Omental fat pad (tissue), 4 donors: ENCODE results near the gene SLN. TPM values are rescaled to one million over a fixed set of nuclear protein-coding genes. Genes with fewer than 3 reads are reported as not detected.

ENCODE experiments used
- ATAC-seq: fragments of 150-250 bp; one replicate; pipeline ENCODE4 v1.9.1; 2016; ENCODE audit warnings: mild to moderate bottlenecking, moderate library complexity; ENCODE audit not compliant: low FRiP score
- DNase-seq: peaks from one replicate; pipeline ENCODE4 v3.0.0-alpha.2; 2019; ENCODE audit warnings: low spot score
- CTCF ChIP-seq, 3 donors: fragments of 450-650 bp; IDR thresholded peaks; one replicate each; pipeline ENCODE4 v1.5.1; 2016 to 2017; ENCODE audit warnings: antibody characterized with exemption in 3 of 3, mild to moderate bottlenecking in 3 of 3, moderate library complexity in 2 of 3
- total RNA-seq, 4 donors: library from RNA; depleted of rRNA; stranded (reverse); fragments of >200 nt; gene quantifications; one replicate each; pipeline ENCODE4 v1.1.0, GENCODE V29; 2016

The SLN gene
- total RNA-seq, 4 donors from 2014 or later: not detected

- DNase-seq: no peak
- ATAC-seq: no peak
- TF ChIP-seq CTCF (IDR thresholded peaks at IDR 0.05): no peak
Measured at GRCh38 chr11:107688322-107688918, 23.4 kb downstream of the SLN start.

- no peak for TF ChIP-seq CTCF (IDR thresholded peaks at IDR 0.05)
- no peak for ATAC-seq
Measured at GRCh38 chr11:107683807-107684206, 28.0 kb downstream of the SLN start.

GRCh38 chr11:107683061-107683460, 28.8 kb downstream of the SLN start:
- DNase-seq (no peak), ATAC-seq (no peak)
- no peak for TF ChIP-seq CTCF (IDR thresholded peaks at IDR 0.05)

More at GRCh38 chr11:107683807-107684206, 28.0 kb downstream of the SLN start:
- no peak for DNase-seq

GRCh38 chr11:107682572-107682971, 29.3 kb downstream of the SLN start:
- ATAC-seq (no peak), DNase-seq (no peak)
- TF ChIP-seq CTCF (IDR thresholded peaks at IDR 0.05): no peak

GRCh38 chr11:107682171-107682570, 29.7 kb downstream of the SLN start:
- no peak for TF ChIP-seq CTCF (IDR thresholded peaks at IDR 0.05)
- ATAC-seq: no peak
- no peak for DNase-seq

GRCh38 chr11:107679255-107680024, 32.4 kb downstream of the SLN start:
- no peak for ATAC-seq
- no peak for TF ChIP-seq CTCF (IDR thresholded peaks at IDR 0.05)
- DNase-seq: no peak

GRCh38 chr11:107678632-107678971, 33.3 kb downstream of the SLN start:
- no peak for TF ChIP-seq CTCF (IDR thresholded peaks at IDR 0.05)
- ATAC-seq (no peak), DNase-seq (no peak)
